ENCODE results near the gene SULT2B1. TPM values are rescaled to one million over a fixed set of nuclear protein-coding genes. Genes with fewer than 3 reads are reported as not detected.
A peak's percentile ranks its signal among the peaks of the same experiment; 100 is the strongest.

The SULT2B1 gene
- polyA plus RNA-seq, 1 donor from 2014 or later, result not detected

- Histone ChIP-seq H3K27me3 (ENCODE audit: insufficient read depth, low read depth, low read length) (peaks cover 4% of the 10 kb centered on the region), H3K4me3 (ENCODE audit: low read length) (no peak overlapping the region), H3K9ac (ENCODE audit: low read length) (no peak overlapping the region), H3K9me2 (ENCODE audit: insufficient read depth, low read length) (no peaks in the 10 kb centered on the region), H3K9me3 (ENCODE audit: low read length) (no peaks in the 10 kb centered on the region), H4K20me1 (ENCODE audit: insufficient read depth) (no peaks in the 10 kb centered on the region), H3K27ac (ENCODE audit: low read length) (no peak overlapping the region), H2AFZ (ENCODE audit: low read depth, low read length) (no peak overlapping the region), H3K4me2 (ENCODE audit: low read length) (no peak overlapping the region), H3F3A (ENCODE audit: insufficient read depth, low read length, poor library complexity, severe bottlenecking) (no peaks in the 10 kb centered on the region), H3K36me3 (ENCODE audit: insufficient read depth, low read length) (no peaks in the 10 kb centered on the region), H3K79me2 (replicated peaks; ENCODE audit: insufficient read depth, low read length) (no peaks in the 10 kb centered on the region)
- TF ChIP-seq EP300 (conservative IDR thresholded peaks at IDR 0.05; ENCODE audit: poor library complexity, severe bottlenecking) (no peak), EZH2 (IDR thresholded peaks at IDR 0.05; ENCODE audit: borderline replicate concordance, insufficient read depth, low read length, poor library complexity, severe bottlenecking) (no peak), MXI1 (conservative IDR thresholded peaks at IDR 0.05; ENCODE audit: poor library complexity, severe bottlenecking) (no peak), POLR2AphosphoS5 (IDR thresholded peaks at IDR 0.05) (no peak), CTCF (IDR thresholded peaks at IDR 0.05; ENCODE audit: poor library complexity, severe bottlenecking) (no peak)
Observed at GRCh38 chr19:48587387-48587786, 35.4 kb downstream of the SULT2B1 start.

GRCh38 chr19:48588670-48589401 lies 36.9 kb downstream of the SULT2B1 start:
- Histone ChIP-seq H3K27me3 (ENCODE audit: insufficient read depth, low read depth, low read length) (peaks cover 4% of the 10 kb centered on the region), H3K9me3 (ENCODE audit: low read length) (no peaks in the 10 kb centered on the region), H3F3A (ENCODE audit: insufficient read depth, low read length, poor library complexity, severe bottlenecking) (no peaks in the 10 kb centered on the region), H3K9me2 (ENCODE audit: insufficient read depth, low read length) (no peaks in the 10 kb centered on the region), H4K20me1 (ENCODE audit: insufficient read depth) (no peaks in the 10 kb centered on the region), H3K4me3 (ENCODE audit: low read length) (peak overlapping the region; percentile 46), H3K79me2 (replicated peaks; ENCODE audit: insufficient read depth, low read length) (no peaks in the 10 kb centered on the region), H2AFZ (ENCODE audit: low read depth, low read length) (peak overlapping the region; percentile 8), H3K36me3 (ENCODE audit: insufficient read depth, low read length) (no peaks in the 10 kb centered on the region), H3K9ac (ENCODE audit: low read length) (no peak overlapping the region), H3K27ac (ENCODE audit: low read length) (no peak overlapping the region), H3K4me2 (ENCODE audit: low read length) (no peak overlapping the region)
- TF ChIP-seq REST (IDR thresholded peaks at IDR 0.05; ENCODE audit: borderline replicate concordance) (no peak), POLR2AphosphoS5 (IDR thresholded peaks at IDR 0.05) (no peak), CTCF (IDR thresholded peaks at IDR 0.05; ENCODE audit: poor library complexity, severe bottlenecking) (peak; percentile 80), SMC3 (conservative IDR thresholded peaks at IDR 0.05; ENCODE audit: poor library complexity) (peak; percentile 78), MXI1 (conservative IDR thresholded peaks at IDR 0.05; ENCODE audit: poor library complexity, severe bottlenecking) (no peak), RAD21 (conservative IDR thresholded peaks at IDR 0.05) (peak; percentile 62), TAF1 (IDR thresholded peaks at IDR 0.05; ENCODE audit: low read depth) (no peak), EP300 (conservative IDR thresholded peaks at IDR 0.05; ENCODE audit: poor library complexity, severe bottlenecking) (no peak)

Data from neural cell (in vitro differentiated cells).